GM12875 (cell line): Measurements from ENCODE around the gene BMERB1.
"Not testable (repeated sequence)": the region's sequence is repeated elsewhere in the genome, so short reads cannot be mapped to it uniquely, and the experiment has no call there.

Experiments used
- H3K4me3 ChIP-seq: one replicate; pipeline ENCODE4 v1.5.1; 2011; ENCODE audit warnings: low read depth, low read length, control low read depth
- TF ChIP-seq, protein P1 (sequence below): IDR thresholded peaks from 2 replicates; pipeline ENCODE4 v1.5.1; 2011; ENCODE audit warnings: low read depth, mild to moderate bottlenecking, control low read depth, inconsistent platforms, low read length, moderate library complexity, borderline replicate concordance; ENCODE audit not compliant: insufficient read depth

Gene BMERB1

DNA sequence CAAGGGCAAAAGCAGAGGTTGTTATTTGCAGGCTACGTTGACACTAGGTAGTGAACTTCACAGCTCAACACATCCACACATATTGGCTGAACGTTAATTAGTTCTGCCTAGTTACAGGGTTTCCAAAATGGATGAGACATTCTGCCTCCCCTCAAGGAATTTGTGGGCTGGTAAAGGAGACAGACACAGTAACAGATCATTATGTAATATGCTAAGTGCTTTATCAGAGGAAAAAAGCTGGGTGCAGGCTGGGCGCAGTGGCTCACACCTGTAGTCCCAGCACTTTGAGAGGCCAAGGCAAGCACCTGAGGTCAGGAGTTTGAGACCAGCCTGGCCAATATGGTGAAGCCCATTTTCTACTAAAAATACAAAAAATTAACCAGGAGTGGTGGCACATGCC is 26.2 kb downstream of the BMERB1 start:
- TF ChIP-seq, protein P1, sequence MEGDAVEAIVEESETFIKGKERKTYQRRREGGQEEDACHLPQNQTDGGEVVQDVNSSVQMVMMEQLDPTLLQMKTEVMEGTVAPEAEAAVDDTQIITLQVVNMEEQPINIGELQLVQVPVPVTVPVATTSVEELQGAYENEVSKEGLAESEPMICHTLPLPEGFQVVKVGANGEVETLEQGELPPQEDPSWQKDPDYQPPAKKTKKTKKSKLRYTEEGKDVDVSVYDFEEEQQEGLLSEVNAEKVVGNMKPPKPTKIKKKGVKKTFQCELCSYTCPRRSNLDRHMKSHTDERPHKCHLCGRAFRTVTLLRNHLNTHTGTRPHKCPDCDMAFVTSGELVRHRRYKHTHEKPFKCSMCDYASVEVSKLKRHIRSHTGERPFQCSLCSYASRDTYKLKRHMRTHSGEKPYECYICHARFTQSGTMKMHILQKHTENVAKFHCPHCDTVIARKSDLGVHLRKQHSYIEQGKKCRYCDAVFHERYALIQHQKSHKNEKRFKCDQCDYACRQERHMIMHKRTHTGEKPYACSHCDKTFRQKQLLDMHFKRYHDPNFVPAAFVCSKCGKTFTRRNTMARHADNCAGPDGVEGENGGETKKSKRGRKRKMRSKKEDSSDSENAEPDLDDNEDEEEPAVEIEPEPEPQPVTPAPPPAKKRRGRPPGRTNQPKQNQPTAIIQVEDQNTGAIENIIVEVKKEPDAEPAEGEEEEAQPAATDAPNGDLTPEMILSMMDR: no peak
- H3K4me3 ChIP-seq: no peak overlapping the region

DNA sequence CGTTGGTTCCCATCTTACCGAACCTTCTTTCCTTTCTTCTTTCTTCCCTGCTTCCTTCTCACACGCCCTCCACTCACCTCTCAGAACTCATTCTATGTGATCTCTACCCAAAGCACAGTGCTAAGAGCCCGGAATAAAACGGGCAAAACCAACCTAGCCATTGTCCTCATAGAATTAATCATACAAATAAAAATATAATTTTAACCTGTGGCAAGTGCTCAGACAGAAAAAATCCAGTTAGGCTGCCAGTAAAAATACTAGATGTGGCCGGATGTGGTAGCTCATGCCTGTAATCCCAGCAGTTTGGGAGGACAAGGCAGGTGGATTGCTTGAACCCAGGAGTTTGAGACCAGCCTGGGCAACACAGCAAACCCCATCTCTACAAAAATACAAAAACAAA is 27.0 kb downstream of the BMERB1 start:
- H3K4me3 ChIP-seq: no peak overlapping the region
- TF ChIP-seq, protein P1: no peak

DNA sequence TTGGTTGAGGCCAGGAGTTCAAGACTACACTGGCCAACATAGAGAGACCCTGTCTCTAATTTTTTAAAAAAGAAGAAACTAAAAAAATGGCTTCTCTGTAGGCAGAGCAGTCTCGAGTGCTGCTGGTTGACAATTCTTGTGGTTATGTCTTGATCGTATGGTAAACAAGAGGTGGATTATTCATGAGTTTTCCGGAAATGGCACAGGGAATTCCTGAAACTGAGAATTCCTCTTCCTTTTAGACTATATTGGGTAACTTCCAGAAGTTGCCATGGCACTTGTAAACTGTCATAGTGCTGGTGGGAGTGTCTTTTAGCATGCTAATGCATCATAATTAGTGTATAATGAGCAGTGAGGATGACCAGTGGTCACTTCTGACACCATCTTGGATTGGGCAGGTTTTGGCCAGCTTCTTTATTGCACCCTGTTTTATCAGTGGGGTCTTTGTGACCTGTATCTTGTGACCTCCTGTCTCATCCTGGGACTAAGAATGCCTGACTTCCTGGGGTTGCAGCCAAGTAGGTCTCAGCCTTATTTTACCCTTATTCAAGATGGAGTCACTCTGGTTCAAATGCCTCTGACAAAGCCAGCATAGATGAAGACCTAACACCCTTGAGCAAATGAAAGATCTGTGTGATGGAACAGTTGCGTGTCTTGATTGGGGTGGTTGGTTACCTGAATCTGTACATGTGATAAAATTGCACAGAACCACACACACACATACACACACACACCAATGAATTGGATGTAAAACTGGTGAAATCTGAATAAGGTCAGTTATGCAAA is 30.2 kb downstream of the BMERB1 start:
- TF ChIP-seq, protein P1: no peak
- no peak overlapping the region for H3K4me3 ChIP-seq

DNA sequence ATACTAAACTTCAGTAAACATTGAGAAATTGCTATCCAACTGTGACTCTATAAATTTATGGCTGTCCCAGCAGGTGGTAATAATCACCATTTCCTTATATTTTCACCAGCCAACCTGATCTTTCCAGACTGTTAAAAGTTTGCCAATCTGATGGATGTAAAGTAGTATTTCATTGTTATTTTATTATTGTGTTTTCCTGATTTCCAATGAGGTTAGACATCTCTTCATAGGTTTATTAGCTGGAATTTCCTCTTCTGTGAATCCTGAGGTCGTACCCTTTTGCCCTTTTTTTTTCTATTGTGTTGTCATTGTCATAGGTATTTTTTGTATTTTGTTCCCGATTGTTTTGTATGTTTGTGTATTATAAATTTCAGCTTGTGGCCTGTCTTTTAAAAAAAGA is 31.7 kb downstream of the BMERB1 start:
- H3K4me3 ChIP-seq: no peak overlapping the region
- TF ChIP-seq, protein P1: no peak

DNA sequence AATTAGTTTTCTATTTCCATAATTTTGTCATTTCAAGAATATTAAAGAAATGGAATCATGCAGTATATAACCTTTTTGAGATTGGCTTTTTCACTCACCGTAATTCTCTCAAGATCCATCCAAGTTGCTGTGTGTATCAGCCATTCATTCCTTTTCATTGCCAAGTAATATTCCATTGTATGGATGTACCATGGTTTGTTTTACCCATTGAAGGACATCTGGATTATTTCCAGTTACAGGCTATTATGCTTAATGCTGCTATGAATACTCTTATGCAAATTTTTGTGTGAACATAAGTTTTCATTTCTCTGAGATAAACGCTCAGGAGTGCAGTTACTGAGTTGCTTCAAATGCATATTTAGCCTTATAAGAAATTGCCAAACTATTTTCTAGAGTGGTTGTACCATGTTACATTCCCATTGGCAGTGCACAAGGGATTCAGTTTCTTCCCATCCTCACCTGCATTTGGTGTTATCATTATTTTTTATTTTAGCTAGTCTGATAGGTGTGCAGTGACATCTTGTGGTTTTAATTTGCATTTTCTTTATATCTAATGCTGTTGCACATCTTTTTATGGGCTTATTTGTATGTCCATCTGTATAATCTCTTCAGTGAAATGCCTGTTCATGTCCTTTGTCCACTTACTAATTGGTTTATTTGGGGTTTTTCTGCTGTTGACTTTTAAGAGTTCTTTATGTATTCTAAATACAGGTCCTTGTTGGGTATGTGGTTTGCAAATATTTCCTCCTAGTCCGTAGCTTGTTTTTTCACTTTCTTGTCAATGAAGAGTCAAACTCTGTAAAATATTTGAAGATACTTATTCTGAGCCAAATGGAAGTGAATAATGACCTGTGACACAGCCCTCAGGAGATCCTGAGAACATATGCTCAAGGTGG is 32.7 kb downstream of the BMERB1 start:
- TF ChIP-seq, protein P1: no peak
- no peak overlapping the region for H3K4me3 ChIP-seq

DNA sequence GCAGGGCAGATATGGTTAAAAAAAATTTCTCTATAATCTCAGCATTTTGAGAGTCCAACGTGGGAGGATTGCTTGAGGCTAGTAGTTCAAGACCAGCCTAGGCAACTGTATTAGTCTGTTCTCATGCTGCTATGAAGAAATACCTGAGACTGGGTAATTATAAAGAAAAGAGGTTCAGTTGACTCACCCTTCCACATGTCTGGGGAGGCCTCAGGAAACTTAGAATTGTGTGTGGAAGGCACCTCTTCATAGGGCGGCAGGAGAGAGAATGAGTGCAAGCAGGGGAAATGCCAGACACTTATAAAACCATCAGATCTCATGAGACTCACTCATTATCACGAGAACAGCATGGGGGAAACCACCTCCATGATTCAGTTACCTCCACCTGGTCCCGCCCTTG is 42.6 kb downstream of the BMERB1 start:
- not testable (repeated sequence) for H3K4me3 ChIP-seq

DNA sequence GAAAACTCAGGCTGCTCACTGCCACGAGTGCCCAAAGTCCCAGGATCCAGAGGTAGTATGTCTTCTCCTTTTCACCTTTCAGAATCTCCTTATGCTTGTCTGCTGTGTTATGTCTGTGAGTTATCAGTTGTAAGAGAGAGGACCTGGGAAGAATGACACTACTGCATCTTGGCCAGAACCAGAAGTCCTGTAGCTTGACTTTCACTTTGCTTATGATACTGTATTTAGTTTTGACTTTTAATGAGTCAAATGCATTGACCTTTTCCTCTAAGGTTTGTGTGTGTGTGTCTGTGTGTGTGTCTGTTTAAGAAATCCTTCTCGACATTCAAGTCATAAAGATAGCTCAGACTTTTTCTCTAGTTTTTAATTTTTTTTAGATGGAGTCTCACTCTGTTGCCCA is 43.4 kb downstream of the BMERB1 start:
- no peak overlapping the region for H3K4me3 ChIP-seq
- TF ChIP-seq, protein P1: no peak
